K562 (cell line): Measurements from ENCODE around the gene PIGX. TPM values are rescaled to one million over a fixed set of nuclear protein-coding genes. Genes with fewer than 3 reads are reported as not detected.

Source experiments
- ATAC-seq: fragments of 200-7000 bp; cut with Tn5 transposase; 3 replicates; pipeline ENCODE4 v1.9.1; 2020; ENCODE audit warnings: moderate library complexity
- BruUV-seq: library from RNA; stranded (reverse); fragments of 400-500 nt; replicated peaks from 2 replicates; lab custom pipeline; 2021; lab: Mats Ljungman, UMichigan
- CTCF ChIA-PET: fragments of 300-600 bp; formaldehyde crosslinking; extraction: SDS; loops from one replicate; lab custom pipeline; 2021; ENCODE audit warnings: low intra/inter-chr PET ratio; lab: Yijun Ruan, JAX
- POLR2A ChIA-PET: fragments of 300-600, 350-650 bp; sonication (Branson Sonifier 250); formaldehyde crosslinking; extraction: SDS; loops from one replicate; lab custom pipeline; 2021; ENCODE audit warnings: antibody characterized with exemption, inconsistent platforms; lab: Yijun Ruan, JAX
- DNase-seq, 4 experiments: peaks; one replicate each; pipeline versions ENCODE4 v3.0.0 to v3.0.0-alpha.2; 2011 to 2018; ENCODE audit warnings: low spot score in 3 of 4, mixed read lengths in 3 of 4; ENCODE audit errors: extremely low read depth in 1 of 4
- FAIRE-seq: peaks from 2 replicates; lab custom pipeline; 2011; peaks lifted over from hg19 to GRCh38; lab: Jason Lieb, UNC
- H2AFZ ChIP-seq: 2 replicates; pipeline ENCODE4 v1.6.0; 2011; ENCODE audit warnings: low read depth, low read length, control low read depth, inconsistent platforms
- H3K27ac ChIP-seq: fragments of 200-600 bp; 3 replicates; pipeline ENCODE4 v1.8.0; 2011; ENCODE audit warnings: low read depth, mild to moderate bottlenecking, control low read depth, inconsistent platforms, low read length, moderate library complexity, mixed read lengths; ENCODE audit errors: extremely low read depth
- H3K27me3 ChIP-seq, 2 experiments: fragments of 300-600 bp in 1 of 2; 2 replicates in 1 of 2; 3 replicates in 1 of 2; pipeline versions ENCODE4 v1.6.0 to v1.8.0; 2011; ENCODE audit warnings: inconsistent platforms in 2 of 2, low read length in 2 of 2, mild to moderate bottlenecking in 1 of 2, mixed read lengths in 1 of 2, moderate library complexity in 1 of 2; ENCODE audit not compliant: control insufficient read depth in 2 of 2, insufficient read depth in 2 of 2
- H3K36me3 ChIP-seq: fragments of 300-600 bp; 3 replicates; pipeline ENCODE4 v1.8.0; 2011; ENCODE audit warnings: mild to moderate bottlenecking, low read length, inconsistent platforms; ENCODE audit not compliant: control insufficient read depth, insufficient read depth
- H3K4me1 ChIP-seq, 2 experiments: fragments of 200-600 bp in 1 of 2; replicated peaks in 1 of 2; 2 replicates in 1 of 2; 3 replicates in 1 of 2; pipeline versions ENCODE4 v1.5.1 to v1.8.0; 2011; ENCODE audit warnings: inconsistent platforms in 2 of 2, low read length in 2 of 2, mild to moderate bottlenecking in 1 of 2, mixed read lengths in 1 of 2, moderate library complexity in 1 of 2; ENCODE audit not compliant: control insufficient read depth in 2 of 2, insufficient read depth in 2 of 2
- H3K4me2 ChIP-seq: 2 replicates; pipeline ENCODE4 v1.6.1; 2011; ENCODE audit warnings: low read length, control low read depth, inconsistent platforms, mixed read lengths; ENCODE audit not compliant: insufficient read depth
- H3K4me3 ChIP-seq: fragments of 200-600 bp; sonication (generic), shearing (Covaris generic); 2 replicates; pipeline ENCODE4 v1.5.1; 2016; ENCODE audit warnings: control low read depth, inconsistent platforms
- H3K79me2 ChIP-seq: fragments of 200-600 bp; 3 replicates; pipeline ENCODE4 v1.8.0; 2011; ENCODE audit warnings: low read length, inconsistent platforms; ENCODE audit not compliant: control insufficient read depth, insufficient read depth
- H3K9ac ChIP-seq, 2 experiments: 2 replicates each; pipeline versions ENCODE4 v1.6.0 to v1.6.1; 2011; ENCODE audit warnings: low read depth in 2 of 2, low read length in 2 of 2, control low read depth in 1 of 2, inconsistent platforms in 1 of 2, mild to moderate bottlenecking in 1 of 2, mixed read lengths in 1 of 2; ENCODE audit not compliant: insufficient read depth in 1 of 2
- H3K9me1 ChIP-seq: one replicate; pipeline ENCODE4 v1.6.0; 2011; ENCODE audit warnings: inconsistent platforms, mild to moderate bottlenecking, low read length, moderate library complexity; ENCODE audit not compliant: control insufficient read depth, insufficient read depth
- H3K9me3 ChIP-seq: replicated peaks from 2 replicates; pipeline ENCODE4 v1.5.1; 2011; ENCODE audit warnings: low read depth, low read length, inconsistent platforms; ENCODE audit not compliant: control insufficient read depth, insufficient read depth
- H4K20me1 ChIP-seq: replicated peaks from 2 replicates; pipeline ENCODE4 v1.6.1; 2011; ENCODE audit warnings: low read length, inconsistent platforms, mixed read lengths; ENCODE audit not compliant: control insufficient read depth, insufficient read depth
- ELF1 ChIP-seq: fragments of 200-800 bp; sonication (Bioruptor generic); IDR thresholded peaks from 2 replicates; pipeline ENCODE4 v1.6.1; 2016; ENCODE audit warnings: missing genetic modification characterization, missing compliant biosample characterization
- GATA2 ChIP-seq: sonication (generic); formaldehyde crosslinking; IDR thresholded peaks from 2 replicates; pipeline ENCODE4 v1.4.0; 2020; ENCODE audit warnings: mild to moderate bottlenecking, missing genetic modification reagents
- MBD1 ChIP-seq: fragments of 250-450 bp; sonication (Bioruptor Pico); IDR thresholded peaks from 2 replicates; pipeline ENCODE4 v1.8.0; 2022; ENCODE audit warnings: inconsistent platforms
- TCF15 ChIP-seq: fragments of 250-450 bp; sonication (Bioruptor Pico); IDR thresholded peaks from 2 replicates; pipeline ENCODE4 v1.8.0; 2022; ENCODE audit warnings: moderate library complexity, mild to moderate bottlenecking, inconsistent platforms
- ZNF347 ChIP-seq: fragments of 450-650 bp; formaldehyde crosslinking; IDR thresholded peaks from 2 replicates; pipeline ENCODE4 v1.4.0; 2020; ENCODE audit warnings: low read depth, mild to moderate bottlenecking, moderate library complexity
- WGBS: fragments of 100-300 bp; shearing (Covaris generic); methylation state at CpG from one replicate; pipeline ENCODE4 v1.1.6; 2016; ENCODE audit warnings: low coverage, mixed read lengths; ENCODE audit not compliant: insufficient coverage; ENCODE audit errors: missing lambda C conversion rate; 5-methylcytosine and 5-hydroxymethylcytosine counted together
- in situ Hi-C: fragments of 300-500 bp; cut with MboI; formaldehyde crosslinking; loops from 4 replicates; pipeline ENCODE4 v1.15.0; 2018; ENCODE audit warnings: inconsistent platforms, mixed read lengths
- intact Hi-C: fragments of 100-400 bp; cut with micrococcal nuclease; formaldehyde crosslinking; loops from 2 replicates; pipeline ENCODE4 v1.14.2; 2022
- polyA plus RNA-seq, 8 experiments: library from polyadenylated mRNA; depleted of rRNA in 4 of 8; stranded (reverse) in 5 of 8; unstranded in 3 of 8; fragments of >200 nt; fragmentation: Nextera tagmentation in 2 of 8; fragmentation: Illumina TruSeq in 1 of 8; extraction: Ambion mirVana in 2 of 8; extraction: Trizol in 1 of 8; gene quantifications; 2 replicates each; pipeline versions ENCODE4 v1.2.1 to v1.2.3, GENCODE V29; 2011 to 2014; ENCODE audit warnings: inconsistent platforms in 1 of 8, missing spikeins in 1 of 8
- total RNA-seq, 7 experiments: library from RNA; depleted of rRNA in 6 of 7; stranded (reverse); fragments of >200 nt in 6 of 7; fragmentation: Illumina TruSeq in 2 of 7; extraction: Trizol in 2 of 7; gene quantifications; 2 replicates each; pipeline versions ENCODE4 v1.2.1 to v1.2.3, GENCODE V29; 2011 to 2021; ENCODE audit warnings: low replicate concordance in 1 of 7

PIGX gene
- total and polyA plus RNA-seq, 9 of the 15 experiments (the other 6 are each of a cell fraction or from before 2014, with no cell fraction given), result 3.7 to 36.3 (median 26.9) TPM

GRCh38 chr3:196754091-196754981 lies 42.2 kb downstream of the PIGX start:
- H3K9ac ChIP-seq, result no peak overlapping the region
- H3K4me3 ChIP-seq, result no peak overlapping the region
- H2AFZ ChIP-seq, result no peak overlapping the region
- peaks cover 92% of the 10 kb centered on the region for H3K79me2 ChIP-seq
- peak; percentile 71 for FAIRE-seq
- ChIA-PET POLR2A (no interaction called here), CTCF (no interaction called here)
- H3K9me3 ChIP-seq, result peaks cover 21% of the 10 kb centered on the region
- H3K9me1 ChIP-seq, result no peaks in the 10 kb centered on the region
- WGBS, result 80% methylated on average over 9 of the region's 9 CpGs
- in situ Hi-C loops, result no loop called here
- peaks cover 4 to 6% of the 10 kb centered on the region in 2 experiments; a peak in 3 of 5 replicates for H3K4me1 ChIP-seq
- BruUV-seq, result no TSS peak
- H3K36me3 ChIP-seq, result peaks cover 60% of the 10 kb centered on the region
- no peak overlapping the region for H3K27ac ChIP-seq
- TF ChIP-seq ZNF347, result no peak
- TF ChIP-seq TCF15 (CRISPR knock-in tag), result no peak
- 0 out of 2 replicates have a peak, but pooled peaks have one; percentile 36 for TF ChIP-seq GATA2 (CRISPR knock-in tag)
- peak; percentile 49 for TF ChIP-seq ELF1 (tag)
- no peak for TF ChIP-seq MBD1 (CRISPR knock-in tag)
- ATAC-seq, result peak; percentile 39
- H3K4me2 ChIP-seq, result no peak overlapping the region
- no peak for DNase-seq
- H3K27me3 ChIP-seq, result no peaks in the 10 kb centered on the region
- intact Hi-C loops, result no loop called here
- no peaks in the 10 kb centered on the region for H4K20me1 ChIP-seq
